GM18511 (cell line): Measurements from ENCODE around the gene GALNTL6.
"Not testable (repeated sequence)": the region's sequence is repeated elsewhere in the genome, so short reads cannot be mapped to it uniquely, and the experiment has no call there.

Experiments
- ATAC-seq: cut with Tn5 transposase; IDR thresholded peaks from one replicate; pipeline ENCODE4 v1.9.1; 2021; ENCODE audit warnings: mild to moderate bottlenecking, moderate library complexity; ENCODE audit not compliant: unreplicated experiment

GALNTL6 gene

GRCh38 chr4:172356016-172356415 is 542.8 kb downstream of the GALNTL6 start:
- no peak for ATAC-seq

- ATAC-seq: no peak
These were observed 543.9 kb downstream of the GALNTL6 start for GRCh38 chr4:172357006-172357540.

- no peak for ATAC-seq
These were observed 549.4 kb downstream of the GALNTL6 start for GRCh38 chr4:172362569-172362968.

- ATAC-seq: no peak
These were observed 556.3 kb downstream of the GALNTL6 start for GRCh38 chr4:172369471-172369959.

- no peak for ATAC-seq
These were observed 564.4 kb downstream of the GALNTL6 start for GRCh38 chr4:172377486-172378140.

- no peak for ATAC-seq
These were observed 566.6 kb downstream of the GALNTL6 start for GRCh38 chr4:172379834-172380233.

GRCh38 chr4:172390331-172390730 is 577.1 kb downstream of the GALNTL6 start:
- ATAC-seq: no peak

- ATAC-seq: no peak
These were observed 579.5 kb downstream of the GALNTL6 start for GRCh38 chr4:172392741-172393140.

- ATAC-seq: no peak
These were observed 580.0 kb downstream of the GALNTL6 start for GRCh38 chr4:172393220-172393619.

GRCh38 chr4:172404676-172405075 is 591.5 kb downstream of the GALNTL6 start:
- no peak for ATAC-seq

- no peak for ATAC-seq
These were observed 597.2 kb downstream of the GALNTL6 start for GRCh38 chr4:172410363-172410762.

- ATAC-seq: no peak
These were observed 597.9 kb downstream of the GALNTL6 start for GRCh38 chr4:172411149-172411548.

GRCh38 chr4:172412851-172413580 is 599.8 kb downstream of the GALNTL6 start:
- no peak for ATAC-seq

GRCh38 chr4:172428979-172429378 is 615.8 kb downstream of the GALNTL6 start:
- not testable (repeated sequence) for ATAC-seq

- ATAC-seq: no peak
These were observed 667.3 kb downstream of the GALNTL6 start for GRCh38 chr4:172480471-172480870.

GRCh38 chr4:172481802-172482508 is 668.8 kb downstream of the GALNTL6 start:
- ATAC-seq: no peak

- ATAC-seq: no peak
These were observed 671.8 kb downstream of the GALNTL6 start for GRCh38 chr4:172485007-172485406.

GRCh38 chr4:172486531-172486930 is 673.3 kb downstream of the GALNTL6 start:
- ATAC-seq: no peak

- no peak for ATAC-seq
These were observed 676.7 kb downstream of the GALNTL6 start for GRCh38 chr4:172489861-172490260.

- no peak for ATAC-seq
These were observed 682.6 kb downstream of the GALNTL6 start for GRCh38 chr4:172495769-172496168.

- ATAC-seq: no peak
These were observed 684.1 kb downstream of the GALNTL6 start for GRCh38 chr4:172497321-172497720.
